NCI-H1930 (cell line): ENCODE data around the gene NFIA.
"Not testable (repeated sequence)": the region's sequence is repeated elsewhere in the genome, so short reads cannot be mapped to it uniquely, and the experiment has no call there.

Source experiments
- DNase-seq, 2 experiments: peaks; one replicate each; lab custom pipeline; 2025; lab: John Stamatoyannopoulos, UW

NFIA gene

GRCh38 chr1:61453111-61453961, 371.0 kb downstream of the NFIA start:
- DNase-seq = peak; percentile 39

GRCh38 chr1:61455400-61455799, 373.0 kb downstream of the NFIA start:
- no peak for DNase-seq

GRCh38 chr1:61457526-61458040, 375.2 kb downstream of the NFIA start:
- DNase-seq = no peak

GRCh38 chr1:61459345-61459744, 377.0 kb downstream of the NFIA start:
- no peak for DNase-seq

- no peak for DNase-seq
Observed at GRCh38 chr1:61460191-61460590, 377.8 kb downstream of the NFIA start.

- DNase-seq = no peak
Observed at GRCh38 chr1:61461406-61462384, 379.3 kb downstream of the NFIA start.

GRCh38 chr1:61462628-61463027, 380.3 kb downstream of the NFIA start:
- no peak for DNase-seq

- DNase-seq = no peak
Observed at GRCh38 chr1:61463220-61463619, 380.9 kb downstream of the NFIA start.

GRCh38 chr1:61467836-61468235, 385.5 kb downstream of the NFIA start:
- DNase-seq = not testable (repeated sequence)

GRCh38 chr1:61469365-61469764, 387.0 kb downstream of the NFIA start:
- no peak for DNase-seq

- DNase-seq = no peak
Observed at GRCh38 chr1:61472876-61473275, 390.5 kb downstream of the NFIA start.

GRCh38 chr1:61474269-61474817, 392.0 kb downstream of the NFIA start:
- DNase-seq = no peak

GRCh38 chr1:61474963-61475362, 392.6 kb downstream of the NFIA start:
- DNase-seq = no peak

- no peak for DNase-seq
Observed at GRCh38 chr1:61477301-61477700, 394.9 kb downstream of the NFIA start.

GRCh38 chr1:61480273-61480935, 398.0 kb downstream of the NFIA start:
- no peak for DNase-seq

GRCh38 chr1:61481315-61481715, 399.0 kb downstream of the NFIA start:
- DNase-seq = no peak

GRCh38 chr1:61482170-61482734, 399.9 kb downstream of the NFIA start:
- no peak for DNase-seq

GRCh38 chr1:61486783-61487536, 404.6 kb downstream of the NFIA start:
- no peak for DNase-seq

GRCh38 chr1:61487801-61488200, 405.4 kb downstream of the NFIA start:
- DNase-seq = no peak

GRCh38 chr1:61490924-61491323, 408.6 kb downstream of the NFIA start:
- no peak for DNase-seq

- no peak for DNase-seq
Observed at GRCh38 chr1:61491497-61491896, 409.1 kb downstream of the NFIA start.
